Measurements from ENCODE around the gene EAF1.

EAF1 gene

GRCh38 chr3:15488002-15488401 lies 60.6 kb downstream of the EAF1 start:
- no peak for DNase-seq

GRCh38 chr3:15490158-15490557 lies 62.8 kb downstream of the EAF1 start:
- DNase-seq, result no peak

DNA sequence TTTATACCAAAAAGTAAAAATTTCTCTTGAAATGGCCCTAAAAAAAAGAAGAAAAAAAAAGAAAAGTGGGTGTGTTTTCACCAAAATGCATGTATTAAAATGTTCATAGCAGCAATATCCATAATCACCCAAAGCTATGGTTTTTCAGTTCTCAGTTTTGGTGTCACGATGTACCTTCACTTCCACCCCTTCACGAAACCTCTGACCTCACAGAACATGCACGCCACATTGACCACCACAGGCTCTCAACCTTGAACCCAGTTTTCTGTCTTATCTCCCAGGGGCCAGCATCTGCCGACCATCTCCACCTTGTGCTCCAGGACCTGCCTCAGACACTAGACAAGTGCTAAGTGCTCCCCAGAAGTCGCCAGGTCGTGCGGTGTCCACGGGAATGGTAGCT lies 63.7 kb downstream of the EAF1 start:
- DNase-seq, result no peak
